GM18909 (cell line): ENCODE measurements around the gene IGF1R.

Experiments
- ATAC-seq: cut with Tn5 transposase; IDR thresholded peaks from one replicate; pipeline ENCODE4 v1.9.1; 2021; ENCODE audit warnings: mild to moderate bottlenecking; ENCODE audit not compliant: unreplicated experiment, poor library complexity

Gene IGF1R

GRCh38 chr15:98699591-98700424 is 51.5 kb downstream of the IGF1R start:
- ATAC-seq: no peak

GRCh38 chr15:98700519-98700918 is 52.2 kb downstream of the IGF1R start:
- ATAC-seq: no peak

GRCh38 chr15:98703126-98703685 is 54.9 kb downstream of the IGF1R start:
- ATAC-seq: no peak

GRCh38 chr15:98705070-98705469 is 56.7 kb downstream of the IGF1R start:
- ATAC-seq: no peak

GRCh38 chr15:98706387-98706786 is 58.0 kb downstream of the IGF1R start:
- ATAC-seq: no peak

- ATAC-seq: no peak
Measured at GRCh38 chr15:98706986-98707385, 58.6 kb downstream of the IGF1R start.

GRCh38 chr15:98708037-98708590 is 59.8 kb downstream of the IGF1R start:
- ATAC-seq: no peak

- ATAC-seq: no peak
Measured at GRCh38 chr15:98711810-98712209, 63.5 kb downstream of the IGF1R start.

GRCh38 chr15:98712845-98713584 is 64.7 kb downstream of the IGF1R start:
- no peak for ATAC-seq

GRCh38 chr15:98713585-98714001 is 65.3 kb downstream of the IGF1R start:
- ATAC-seq: no peak

- ATAC-seq: no peak
Measured at GRCh38 chr15:98714922-98715321, 66.6 kb downstream of the IGF1R start.

- no peak for ATAC-seq
Measured at GRCh38 chr15:98715401-98715800, 67.1 kb downstream of the IGF1R start.

- ATAC-seq: no peak
Measured at GRCh38 chr15:98715890-98716443, 67.6 kb downstream of the IGF1R start.

- ATAC-seq: no peak
Measured at GRCh38 chr15:98717371-98717770, 69.0 kb downstream of the IGF1R start.

GRCh38 chr15:98717942-98718341 is 69.6 kb downstream of the IGF1R start:
- no peak for ATAC-seq

- ATAC-seq: no peak
Measured at GRCh38 chr15:98718426-98719136, 70.2 kb downstream of the IGF1R start.

- no peak for ATAC-seq
Measured at GRCh38 chr15:98719137-98719740, 70.9 kb downstream of the IGF1R start.

- no peak for ATAC-seq
Measured at GRCh38 chr15:98720031-98720430, 71.7 kb downstream of the IGF1R start.
